ENCODE measurements around the gene CADPS.

- TF ChIP-seq EP300 (IDR thresholded peaks at IDR 0.05; ENCODE audit: borderline replicate concordance in 1 of 2, low read depth in 1 of 2, low read length in 1 of 2): no peak
- TF ChIP-seq POLR2AphosphoS5 (IDR thresholded peaks at IDR 0.05; ENCODE audit: low read depth, low read length): no peak
- TF ChIP-seq, protein P1, sequence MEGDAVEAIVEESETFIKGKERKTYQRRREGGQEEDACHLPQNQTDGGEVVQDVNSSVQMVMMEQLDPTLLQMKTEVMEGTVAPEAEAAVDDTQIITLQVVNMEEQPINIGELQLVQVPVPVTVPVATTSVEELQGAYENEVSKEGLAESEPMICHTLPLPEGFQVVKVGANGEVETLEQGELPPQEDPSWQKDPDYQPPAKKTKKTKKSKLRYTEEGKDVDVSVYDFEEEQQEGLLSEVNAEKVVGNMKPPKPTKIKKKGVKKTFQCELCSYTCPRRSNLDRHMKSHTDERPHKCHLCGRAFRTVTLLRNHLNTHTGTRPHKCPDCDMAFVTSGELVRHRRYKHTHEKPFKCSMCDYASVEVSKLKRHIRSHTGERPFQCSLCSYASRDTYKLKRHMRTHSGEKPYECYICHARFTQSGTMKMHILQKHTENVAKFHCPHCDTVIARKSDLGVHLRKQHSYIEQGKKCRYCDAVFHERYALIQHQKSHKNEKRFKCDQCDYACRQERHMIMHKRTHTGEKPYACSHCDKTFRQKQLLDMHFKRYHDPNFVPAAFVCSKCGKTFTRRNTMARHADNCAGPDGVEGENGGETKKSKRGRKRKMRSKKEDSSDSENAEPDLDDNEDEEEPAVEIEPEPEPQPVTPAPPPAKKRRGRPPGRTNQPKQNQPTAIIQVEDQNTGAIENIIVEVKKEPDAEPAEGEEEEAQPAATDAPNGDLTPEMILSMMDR (IDR thresholded peaks at IDR 0.05): no peak
- no peak for TF ChIP-seq RAD21 (IDR thresholded peaks at IDR 0.05; ENCODE audit: low read length)
- TF ChIP-seq, protein P2, sequence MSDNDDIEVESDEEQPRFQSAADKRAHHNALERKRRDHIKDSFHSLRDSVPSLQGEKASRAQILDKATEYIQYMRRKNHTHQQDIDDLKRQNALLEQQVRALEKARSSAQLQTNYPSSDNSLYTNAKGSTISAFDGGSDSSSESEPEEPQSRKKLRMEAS (IDR thresholded peaks at IDR 0.05; ENCODE audit: low read depth): no peak
- no peak for TF ChIP-seq SMC3 (IDR thresholded peaks at IDR 0.05; ENCODE audit: low read depth, low read length)
Observed at GRCh38 chr3:62815981-62816380, 59.2 kb downstream of the CADPS start.

Data from SK-N-SH (cell line).